IMR-90 (cell line): ENCODE data around the gene FMN2. TPM values are rescaled to one million over a fixed set of nuclear protein-coding genes. Genes with fewer than 3 reads are reported as not detected.

Experiments
- ATAC-seq: fragments of 200-7000 bp; cut with Tn5 transposase; 2 replicates; pipeline ENCODE4 v1.9.1; 2020; ENCODE audit warnings: low read depth, mild to moderate bottlenecking, moderate library complexity
- BruUV-seq: library from RNA; stranded (reverse); fragments of 400-500 nt; replicated peaks from 2 replicates; lab custom pipeline; 2021; lab: Mats Ljungman, UMichigan
- CTCF ChIA-PET: fragments of 300-600 bp; formaldehyde crosslinking; extraction: SDS; loops from one replicate; lab custom pipeline; 2021; ENCODE audit warnings: antibody characterized with exemption; lab: Yijun Ruan, JAX
- POLR2A ChIA-PET: fragments of 300-600 bp; sonication (Branson Sonifier 250); formaldehyde crosslinking; loops from one replicate; lab custom pipeline; 2022; ENCODE audit warnings: antibody characterized with exemption; ENCODE audit not compliant: unreplicated experiment; lab: Charles Lee
- DNase-seq: peaks from one replicate; pipeline ENCODE4 v3.0.0; 2013
- H2AFZ ChIP-seq: replicated peaks from 2 replicates; pipeline ENCODE3; 2013; ENCODE audit warnings: low read length, mild to moderate bottlenecking; ENCODE audit not compliant: poor library complexity
- H2AK5ac ChIP-seq: 2 replicates; pipeline ENCODE4 v1.6.1; 2013; ENCODE audit warnings: low read depth, low read length, inconsistent platforms
- H2AK9ac ChIP-seq: replicated peaks from 2 replicates; pipeline ENCODE3; 2013; ENCODE audit warnings: mild to moderate bottlenecking, low read depth, low read length, moderate library complexity; ENCODE audit not compliant: poor library complexity
- H2BK120ac ChIP-seq: 2 replicates; pipeline ENCODE4 v1.6.1; 2013; ENCODE audit warnings: low read depth, low read length, inconsistent platforms
- H2BK15ac ChIP-seq: 3 replicates; pipeline ENCODE4 v1.6.1; 2013; ENCODE audit warnings: low read depth, low read length, inconsistent platforms
- H2BK20ac ChIP-seq: 2 replicates; pipeline ENCODE4 v1.6.1; 2013; ENCODE audit warnings: low read depth, mild to moderate bottlenecking, inconsistent platforms, low read length, moderate library complexity
- H2BK5ac ChIP-seq: 2 replicates; pipeline ENCODE4 v1.6.1; 2013; ENCODE audit warnings: mild to moderate bottlenecking, low read depth, low read length, inconsistent platforms; ENCODE audit not compliant: poor library complexity, severe bottlenecking
- H3K14ac ChIP-seq: replicated peaks from 2 replicates; pipeline ENCODE4 v1.6.1; 2013; ENCODE audit warnings: low read depth, low read length, inconsistent platforms
- H3K18ac ChIP-seq: 2 replicates; pipeline ENCODE4 v1.6.1; 2013; ENCODE audit warnings: low read depth, low read length, control low read depth
- H3K23ac ChIP-seq: 2 replicates; pipeline ENCODE4 v1.6.1; 2013; ENCODE audit warnings: low read depth, low read length, inconsistent platforms
- H3K27ac ChIP-seq: 2 replicates; pipeline ENCODE4 v1.5.1; 2013; ENCODE audit warnings: mild to moderate bottlenecking, control low read depth, low read length; ENCODE audit not compliant: insufficient read depth
- H3K27me3 ChIP-seq: 2 replicates; pipeline ENCODE4 v1.6.1; 2013; ENCODE audit warnings: low read length; ENCODE audit not compliant: control insufficient read depth, insufficient read depth
- H3K36me3 ChIP-seq: 2 replicates; pipeline ENCODE4 v1.6.1; 2013; ENCODE audit warnings: low read length, mixed read lengths; ENCODE audit not compliant: control insufficient read depth, insufficient read depth
- H3K4ac ChIP-seq: 2 replicates; pipeline ENCODE4 v1.6.1; 2013; ENCODE audit warnings: low read depth, low read length, inconsistent platforms
- H3K4me1 ChIP-seq: 2 replicates; pipeline ENCODE4 v1.6.1; 2013; ENCODE audit warnings: low read length, mixed read lengths; ENCODE audit not compliant: control insufficient read depth, insufficient read depth
- H3K4me2 ChIP-seq: 2 replicates; pipeline ENCODE4 v1.6.1; 2013; ENCODE audit warnings: low read depth, mild to moderate bottlenecking, control low read depth, low read length, moderate library complexity
- H3K4me3 ChIP-seq: 2 replicates; pipeline ENCODE4 v1.5.1; 2013; ENCODE audit warnings: low read depth, mild to moderate bottlenecking, control low read depth, low read length, moderate library complexity; ENCODE audit not compliant: insufficient read depth
- H3K56ac ChIP-seq: 2 replicates; pipeline ENCODE4 v1.6.1; 2013; ENCODE audit warnings: low read length, inconsistent platforms; ENCODE audit not compliant: insufficient read depth; ENCODE audit errors: extremely low read depth
- H3K79me1 ChIP-seq, 2 experiments: 2 replicates each; pipeline ENCODE4 v1.6.1; 2013; ENCODE audit warnings: low read length in 2 of 2, inconsistent platforms in 1 of 2, low read depth in 1 of 2
- H3K9ac ChIP-seq: 2 replicates; pipeline ENCODE4 v1.6.1; 2013; ENCODE audit warnings: low read depth, low read length, control low read depth
- H3K9me1 ChIP-seq: 2 replicates; pipeline ENCODE4 v1.6.1; 2013; ENCODE audit warnings: low read length, inconsistent platforms; ENCODE audit not compliant: insufficient read depth
- H3K9me3 ChIP-seq: 2 replicates; pipeline ENCODE4 v1.6.1; 2013; ENCODE audit warnings: low read length; ENCODE audit not compliant: control insufficient read depth, insufficient read depth
- H4K20me1 ChIP-seq: 2 replicates; pipeline ENCODE4 v1.6.1; 2013; ENCODE audit warnings: low read length, inconsistent platforms; ENCODE audit not compliant: insufficient read depth
- H4K5ac ChIP-seq: 2 replicates; pipeline ENCODE4 v1.6.1; 2013; ENCODE audit warnings: mild to moderate bottlenecking, low read depth, low read length, control low read depth
- H4K8ac ChIP-seq, 2 experiments: 2 replicates each; pipeline ENCODE4 v1.6.1; 2013; ENCODE audit warnings: low read depth in 2 of 2, low read length in 2 of 2, control low read depth in 1 of 2, inconsistent platforms in 1 of 2
- H4K91ac ChIP-seq: 2 replicates; pipeline ENCODE4 v1.6.1; 2013; ENCODE audit warnings: low read depth, low read length, inconsistent platforms; ENCODE audit not compliant: insufficient read depth
- CEBPB ChIP-seq: IDR thresholded peaks from 2 replicates; pipeline ENCODE4 v1.6.1; 2012; ENCODE audit warnings: low read depth, low read length, improper control_type of control experiment
- NFE2L2 ChIP-seq: fragments of 150-350 bp; IDR thresholded peaks from 2 replicates; pipeline ENCODE4 v1.6.1; 2016; ENCODE audit warnings: low read depth, mild to moderate bottlenecking, low read length
- WGBS, 2 experiments: methylation state at CpG; one replicate each; pipeline versions ENCODE4 v1.1.5 to v1.1.7; 2013; ENCODE audit warnings: missing lambda C conversion rate in 2 of 2; ENCODE audit not compliant: insufficient read length in 1 of 2; ENCODE audit errors: extremely low coverage in 2 of 2; 5-methylcytosine and 5-hydroxymethylcytosine counted together
- dilution Hi-C: fragments of 300-500 bp; cut with HindIII; formaldehyde crosslinking; loops from one replicate; pipeline ENCODE4 v1.14.3; 2018; ENCODE audit warnings: low sequenced_read_pairs; ENCODE audit not compliant: unreplicated experiment
- in situ Hi-C: fragments of 300-500 bp; cut with MboI; formaldehyde crosslinking; loops from 3 replicates; pipeline ENCODE4 v1.14.3; 2019; ENCODE audit warnings: low sequenced_read_pairs, inconsistent platforms, mixed read lengths
- intact Hi-C: fragments of 100-400 bp; cut with micrococcal nuclease; formaldehyde crosslinking; loops from 2 replicates; pipeline ENCODE4 v1.10.0; 2022
- polyA plus RNA-seq, 3 experiments: library from polyadenylated mRNA; depleted of rRNA; stranded (reverse); fragments of >200 nt; gene quantifications; 2 replicates each; pipeline ENCODE4 v1.2.3, GENCODE V29; 2012; ENCODE audit warnings: low replicate concordance in 1 of 3
- total RNA-seq: library from RNA; depleted of rRNA; stranded (reverse); fragments of >200 nt; gene quantifications from 2 replicates; pipeline ENCODE4 v1.2.3, GENCODE V29; 2012

Gene FMN2
- total and polyA plus RNA-seq, 2 of the 4 experiments (the other 2 are of a cell fraction): 29.0 to 35.8 TPM

DNA sequence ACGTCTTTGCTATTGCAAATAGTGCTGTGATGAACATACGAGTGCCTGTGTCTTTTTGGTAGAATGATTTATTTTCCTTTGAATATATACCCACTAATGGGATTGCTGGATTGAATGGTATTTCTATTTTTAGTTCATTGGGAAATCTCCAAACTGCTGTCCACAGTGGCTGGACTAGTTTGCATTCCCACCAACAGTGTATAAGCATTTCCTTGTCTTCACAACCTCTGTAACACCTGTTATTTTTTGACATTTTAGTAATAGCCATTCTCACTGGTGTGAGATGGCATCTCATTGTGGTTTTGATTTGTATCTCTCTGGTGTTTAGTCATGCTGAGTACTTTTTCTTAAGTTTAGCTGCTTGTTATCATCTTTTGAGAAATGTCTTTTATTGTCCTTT lies 215.0 kb downstream of the FMN2 start:
- no peak overlapping the region for H3K9ac ChIP-seq
- no peaks in the 10 kb centered on the region for H4K20me1 ChIP-seq
- ATAC-seq (no peak), DNase-seq (peak; percentile 40)
- H3K4me3 ChIP-seq: no peak overlapping the region
- no CpG with 5 or more reads among the region's 2 CpGs for WGBS, 2 experiments
- no peak overlapping the region for H3K18ac ChIP-seq
- H4K8ac ChIP-seq: peak overlapping the region in 1 of 2 experiments; percentile 80; a peak in 1 of 4 replicates
- H2BK20ac ChIP-seq: peak overlapping the region; percentile 91; the same call in 1 of the 2 replicates
- H3K23ac ChIP-seq: no peak overlapping the region
- ChIA-PET POLR2A (no interaction called here), CTCF (no interaction called here)
- H2BK5ac ChIP-seq: peak overlapping the region; percentile 46
- H2BK120ac ChIP-seq: peak overlapping the region; percentile 74; the same call in 1 of the 2 replicates
- no peak overlapping the region for H2AK9ac ChIP-seq
- H3K4ac ChIP-seq: peak overlapping the region; percentile 89; the same call in 1 of the 2 replicates
- H3K9me3 ChIP-seq: no peaks in the 10 kb centered on the region; the same call in 1 of the 2 replicates
- H3K79me1 ChIP-seq: peaks cover 22 to 39% of the 10 kb centered on the region in 2 experiments
- H3K9me1 ChIP-seq: peaks cover 14% of the 10 kb centered on the region
- no peak overlapping the region; the same call in 1 of the 2 replicates for H3K4me2 ChIP-seq
- peak overlapping the region; percentile 62; the same call in 1 of the 3 replicates for H2BK15ac ChIP-seq
- H2AFZ ChIP-seq: no peak overlapping the region
- intact Hi-C loops (no loop called here), dilution Hi-C loops (no loop called here), in situ Hi-C loops (no loop called here)
- no peak overlapping the region for H4K5ac ChIP-seq
- no peak overlapping the region for H2AK5ac ChIP-seq
- H4K91ac ChIP-seq: no peak overlapping the region
- no peaks in the 10 kb centered on the region for H3K27me3 ChIP-seq
- H3K56ac ChIP-seq: no peak overlapping the region
- peak overlapping the region; percentile 92; the same call in 1 of the 2 replicates for H3K14ac ChIP-seq
- 0 out of 2 replicates have a peak, but pooled peaks cover 1% of the 10 kb centered on the region for H3K36me3 ChIP-seq
- no peak for TF ChIP-seq NFE2L2
- TF ChIP-seq CEBPB: peak; percentile 34; the same call in 1 of the 2 replicates
- H3K27ac ChIP-seq: no peak overlapping the region
- H3K4me1 ChIP-seq: peaks cover 18% of the 10 kb centered on the region
- no TSS peak for BruUV-seq
